Neuronal stem cell (in vitro differentiated cells): Measurements from ENCODE around the gene ERC1.
A peak's percentile ranks its signal among the peaks of the same experiment; 100 is the strongest.

Experiments
- DNase-seq: peaks from one replicate; pipeline ENCODE4 v3.0.0-alpha.2; 2013; ENCODE audit warnings: low spot score
- H2AFZ ChIP-seq: one replicate; pipeline ENCODE4 v1.6.1; 2013; ENCODE audit warnings: mild to moderate bottlenecking, low read length, inconsistent platforms
- H2AK5ac ChIP-seq: 2 replicates; pipeline ENCODE4 v1.6.1; 2013; ENCODE audit warnings: low read depth, mild to moderate bottlenecking, inconsistent platforms, low read length, moderate library complexity, mixed read lengths
- H2BK120ac ChIP-seq: 2 replicates; pipeline ENCODE4 v1.6.1; 2013; ENCODE audit warnings: low read depth, mild to moderate bottlenecking, inconsistent platforms, low read length, moderate library complexity, mixed read lengths
- H2BK12ac ChIP-seq: one replicate; pipeline ENCODE4 v1.6.1; 2013; ENCODE audit warnings: low read length, inconsistent platforms
- H2BK15ac ChIP-seq: 2 replicates; pipeline ENCODE4 v1.6.1; 2013; ENCODE audit warnings: mild to moderate bottlenecking, low read length, inconsistent platforms, mixed read lengths
- H2BK5ac ChIP-seq: one replicate; pipeline ENCODE4 v1.6.1; 2013; ENCODE audit warnings: inconsistent platforms, mild to moderate bottlenecking, low read length, moderate library complexity
- H3K14ac ChIP-seq: one replicate; pipeline ENCODE4 v1.6.1; 2013; ENCODE audit warnings: low read length, inconsistent platforms
- H3K18ac ChIP-seq: 2 replicates; pipeline ENCODE4 v1.6.1; 2013; ENCODE audit warnings: low read length, inconsistent platforms
- H3K23ac ChIP-seq: 2 replicates; pipeline ENCODE4 v1.6.1; 2013; ENCODE audit warnings: low read depth, mild to moderate bottlenecking, mixed read lengths, low read length, inconsistent platforms; ENCODE audit not compliant: poor library complexity
- H3K27ac ChIP-seq: replicated peaks from 3 replicates; pipeline ENCODE4 v1.5.1; 2013; ENCODE audit warnings: low read length, inconsistent platforms
- H3K27me3 ChIP-seq, 3 experiments: 2 replicates each; pipeline ENCODE4 v1.6.1; 2013; ENCODE audit warnings: low read length in 3 of 3, mild to moderate bottlenecking in 2 of 3, inconsistent platforms in 1 of 3, low read depth in 1 of 3, mixed read lengths in 1 of 3, moderate library complexity in 1 of 3; ENCODE audit not compliant: control insufficient read depth in 3 of 3, insufficient read depth in 3 of 3
- H3K36me3 ChIP-seq, 2 donors: replicated peaks in 1 of 2; 2 replicates each; pipeline ENCODE4 v1.6.1; 2013; ENCODE audit warnings: low read length in 2 of 2; ENCODE audit not compliant: control insufficient read depth in 2 of 2, insufficient read depth in 2 of 2
- H3K4ac ChIP-seq: 2 replicates; pipeline ENCODE4 v1.6.1; 2013; ENCODE audit warnings: inconsistent platforms, mild to moderate bottlenecking, low read length, moderate library complexity
- H3K4me1 ChIP-seq, 2 donors: 1 replicate in 1 of 2; 2 replicates in 1 of 2; pipeline ENCODE4 v1.6.1; 2013; ENCODE audit warnings: low read length in 2 of 2, low read depth in 1 of 2; ENCODE audit not compliant: control insufficient read depth in 2 of 2, insufficient read depth in 1 of 2
- H3K4me2 ChIP-seq: one replicate; pipeline ENCODE4 v1.6.1; 2013; ENCODE audit warnings: mild to moderate bottlenecking, low read length, inconsistent platforms; ENCODE audit not compliant: insufficient read depth, poor library complexity, severe bottlenecking
- H3K4me3 ChIP-seq, 2 donors: 2 replicates each; pipeline ENCODE4 v1.5.1; 2013; ENCODE audit warnings: low read length in 2 of 2, mild to moderate bottlenecking in 2 of 2, inconsistent platforms in 1 of 2, moderate library complexity in 1 of 2
- H3K79me1 ChIP-seq: one replicate; pipeline ENCODE4 v1.6.1; 2013; ENCODE audit warnings: low read depth, mild to moderate bottlenecking, inconsistent platforms, low read length, moderate library complexity
- H3K9ac ChIP-seq: one replicate; pipeline ENCODE4 v1.6.1; 2013; ENCODE audit warnings: mild to moderate bottlenecking, low read depth, low read length, inconsistent platforms; ENCODE audit not compliant: poor library complexity
- H3K9me3 ChIP-seq, 2 donors: replicated peaks in 1 of 2; 2 replicates each; pipeline versions ENCODE3 to v1.6.1; 2013; ENCODE audit warnings: low read length in 2 of 2, mild to moderate bottlenecking in 2 of 2, inconsistent platforms in 1 of 2, low read depth in 1 of 2, mixed read lengths in 1 of 2, moderate library complexity in 1 of 2; ENCODE audit not compliant: control insufficient read depth in 2 of 2, insufficient read depth in 1 of 2
- H4K8ac ChIP-seq: one replicate; pipeline ENCODE4 v1.6.1; 2013; ENCODE audit warnings: low read depth, mild to moderate bottlenecking, inconsistent platforms, low read length, moderate library complexity
- H4K91ac ChIP-seq: one replicate; pipeline ENCODE4 v1.6.1; 2013; ENCODE audit warnings: low read length, low read depth, mild to moderate bottlenecking, inconsistent platforms; ENCODE audit not compliant: poor library complexity
- WGBS, 2 donors: extraction: QIAGEN DNeasy Blood & Tissue Kit; methylation state at CpG; one replicate each; pipeline ENCODE4 v1.1.7; 2013; ENCODE audit warnings: missing lambda C conversion rate in 2 of 2, mixed read lengths in 1 of 2; ENCODE audit not compliant: insufficient read length in 2 of 2, insufficient replicate concordance in 1 of 2; ENCODE audit errors: extremely low coverage in 2 of 2; 5-methylcytosine and 5-hydroxymethylcytosine counted together

Gene ERC1

DNA sequence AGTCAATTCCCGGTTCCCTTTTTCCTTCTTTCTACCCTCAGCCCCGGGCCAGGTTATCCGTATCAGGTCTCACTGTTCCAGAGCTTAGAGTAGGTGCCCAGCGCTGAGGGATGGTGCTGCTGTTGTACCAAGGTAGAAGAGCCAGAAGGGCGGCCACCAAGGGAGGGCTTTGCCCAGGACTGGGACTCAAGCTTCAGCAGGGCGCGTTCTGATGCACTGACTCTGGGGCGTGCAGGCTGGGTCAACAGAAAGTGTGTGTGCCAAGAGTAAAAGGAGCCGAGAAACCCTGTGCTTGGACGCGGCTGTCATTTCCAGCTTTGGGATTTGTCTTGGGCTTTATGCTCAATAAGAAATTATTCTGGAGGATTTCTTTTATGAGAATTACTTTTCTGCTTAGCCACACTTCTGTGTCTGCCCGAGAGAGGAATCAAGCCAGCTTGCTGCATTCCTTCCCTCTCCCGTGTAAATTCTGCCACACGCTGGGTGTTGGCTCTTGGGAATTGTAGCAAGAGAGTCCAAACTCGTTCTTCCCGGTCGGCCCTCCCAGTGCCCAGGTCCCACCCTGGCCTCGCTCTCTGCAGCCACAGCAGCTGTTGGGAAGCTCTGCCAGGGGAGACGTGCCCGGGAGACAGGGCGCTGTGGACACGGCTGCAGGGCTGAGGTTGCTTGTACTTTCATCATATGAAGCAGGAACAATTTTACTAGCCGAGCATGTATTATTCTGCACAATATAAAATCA is 505.3 kb downstream of the ERC1 start:
- Histone ChIP-seq H3K18ac (peak overlapping the region; percentile 75), H2BK5ac (no peak overlapping the region), H3K4ac (no peak overlapping the region), H3K27ac (no peak overlapping the region), H2BK12ac (no peak overlapping the region), H3K4me1 (peaks cover 0 to 2% of the 10 kb centered on the region in 2 donors), H3K27me3 (no peaks in the 10 kb centered on the region), H2AFZ (no peak overlapping the region), H3K9ac (peak overlapping the region; percentile 45), H2BK15ac (no peak overlapping the region), H3K36me3 (no peaks in the 10 kb centered on the region), H3K9me3 (peaks cover 13 to 14% of the 10 kb centered on the region in 2 donors), H3K79me1 (no peaks in the 10 kb centered on the region), H2AK5ac (peak overlapping the region; percentile 78), H3K4me2 (no peak overlapping the region), H4K8ac (no peak overlapping the region), H2BK120ac (no peak overlapping the region), H4K91ac (no peak overlapping the region), H3K14ac (no peak overlapping the region), H3K4me3 (no peak overlapping the region), H3K23ac (no peak overlapping the region)
- no peak for DNase-seq
- WGBS, 2 donors = no CpG with 5 or more reads among the region's 23 CpGs

DNA sequence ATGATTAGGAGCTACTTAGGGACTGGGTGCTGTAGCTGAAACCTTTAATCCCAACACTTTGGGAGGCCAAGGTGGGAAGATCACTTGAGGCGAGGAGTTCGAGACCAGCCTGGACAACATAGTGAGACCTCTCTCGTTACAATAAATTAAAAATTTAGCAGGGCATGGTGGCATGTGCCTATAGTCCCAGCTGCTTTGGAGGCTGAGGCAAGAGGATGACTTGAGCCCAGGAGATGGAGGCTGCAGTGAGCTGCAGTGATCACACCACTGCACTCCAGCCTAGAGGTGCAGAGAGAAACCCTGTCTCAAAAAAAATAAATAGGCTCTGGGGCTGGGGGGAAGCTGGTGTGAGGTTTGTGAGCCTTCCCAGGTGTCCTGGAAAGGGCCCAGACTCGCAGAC is 506.1 kb downstream of the ERC1 start:
- no peak for DNase-seq
- no peaks in the 10 kb centered on the region for H3K27me3 ChIP-seq
- no CpG with 5 or more reads among the region's 4 CpGs for WGBS, 2 donors
- no peak overlapping the region for H3K4me2 ChIP-seq
- no peak overlapping the region for H2AK5ac ChIP-seq
- H3K4ac ChIP-seq = no peak overlapping the region
- no peaks in the 10 kb centered on the region for H3K79me1 ChIP-seq
- H3K4me3 ChIP-seq = no peak overlapping the region
- H3K9me3 ChIP-seq = peaks cover 13 to 16% of the 10 kb centered on the region in 2 donors
- H3K36me3 ChIP-seq = no peaks in the 10 kb centered on the region
- H4K8ac ChIP-seq = no peak overlapping the region
- H3K14ac ChIP-seq = no peak overlapping the region
- no peak overlapping the region for H2BK12ac ChIP-seq
- H3K4me1 ChIP-seq = no peaks in the 10 kb centered on the region
- no peak overlapping the region for H2BK15ac ChIP-seq
- no peak overlapping the region for H2BK5ac ChIP-seq
- no peak overlapping the region for H2AFZ ChIP-seq
- no peak overlapping the region for H3K23ac ChIP-seq
- no peak overlapping the region for H3K27ac ChIP-seq
- H4K91ac ChIP-seq = no peak overlapping the region
- H3K9ac ChIP-seq = no peak overlapping the region
- peak overlapping the region; percentile 23 for H3K18ac ChIP-seq
- H2BK120ac ChIP-seq = no peak overlapping the region

DNA sequence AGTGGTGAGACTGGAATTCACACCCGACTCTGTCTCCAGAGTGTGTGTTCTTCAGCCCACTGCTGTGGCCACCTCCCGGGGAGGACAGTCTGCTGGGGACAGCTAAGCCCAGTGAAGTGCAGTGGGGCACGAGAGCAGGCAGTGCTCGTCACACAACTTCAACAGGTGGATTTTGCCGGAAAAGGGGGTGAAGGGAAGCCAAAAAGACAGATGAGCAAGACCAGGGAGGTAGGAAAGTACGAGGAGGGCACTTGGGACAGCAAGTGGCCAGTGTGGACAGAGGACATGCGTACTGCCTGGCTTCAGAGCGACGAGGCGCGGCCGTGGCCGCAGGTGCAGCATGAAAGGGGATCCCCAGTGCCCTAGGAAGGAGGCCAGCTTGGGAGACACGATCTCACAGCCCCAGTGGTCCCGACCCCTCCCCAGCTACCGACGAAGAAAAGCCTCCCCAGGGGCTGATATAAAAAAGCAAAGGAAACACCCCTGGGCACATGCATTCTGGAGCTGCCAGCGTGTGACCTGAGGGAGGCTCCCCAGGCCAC is 507.2 kb downstream of the ERC1 start:
- peak overlapping the region; percentile 42 for H3K4ac ChIP-seq
- no peak overlapping the region for H3K9ac ChIP-seq
- no peak overlapping the region for H3K4me2 ChIP-seq
- WGBS, 2 donors = no CpG with 5 or more reads among the region's 18 CpGs
- peak overlapping the region; percentile 3 for H4K91ac ChIP-seq
- peak overlapping the region; percentile 34 for H3K23ac ChIP-seq
- no peak overlapping the region for H3K27ac ChIP-seq
- H3K27me3 ChIP-seq = no peaks in the 10 kb centered on the region
- no peak for DNase-seq
- H3K14ac ChIP-seq = no peak overlapping the region
- no peaks in the 10 kb centered on the region for H3K4me1 ChIP-seq
- no peak overlapping the region for H3K4me3 ChIP-seq
- no peaks in the 10 kb centered on the region for H3K36me3 ChIP-seq
- no peaks in the 10 kb centered on the region for H3K79me1 ChIP-seq
- peak overlapping the region; percentile 28 for H2BK15ac ChIP-seq
- H2AFZ ChIP-seq = no peak overlapping the region
- no peak overlapping the region for H2BK5ac ChIP-seq
- peak overlapping the region; percentile 76 for H3K18ac ChIP-seq
- H2AK5ac ChIP-seq = peak overlapping the region; percentile 71
- H4K8ac ChIP-seq = no peak overlapping the region
- no peak overlapping the region for H2BK120ac ChIP-seq
- peaks cover 13 to 16% of the 10 kb centered on the region in 2 donors for H3K9me3 ChIP-seq
- no peak overlapping the region for H2BK12ac ChIP-seq

DNA sequence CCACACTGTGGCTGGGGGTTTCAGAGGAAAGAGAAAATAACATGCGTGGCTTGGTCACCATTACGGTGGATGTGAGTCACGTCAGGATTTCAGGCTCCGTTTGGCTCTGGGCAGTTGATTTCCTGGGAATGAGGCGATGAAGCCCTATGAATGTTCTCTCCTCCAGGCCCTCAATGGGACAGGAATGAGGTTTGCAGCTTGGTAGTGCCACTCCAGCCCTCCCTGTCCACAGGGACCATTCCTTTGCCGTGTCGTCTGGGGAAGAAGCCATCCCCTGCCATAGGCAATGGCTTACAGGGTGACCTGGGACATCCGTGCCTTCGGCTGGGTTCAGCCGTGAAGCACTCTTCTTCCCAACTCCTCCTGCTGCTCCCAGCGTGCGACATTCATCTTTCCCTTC is 508.3 kb downstream of the ERC1 start:
- peak overlapping the region; percentile 87 for H3K14ac ChIP-seq
- peak overlapping the region; percentile 58 for H2AK5ac ChIP-seq

More for the DNA sequence above, 508.3 kb downstream of the ERC1 start:
- H3K4ac ChIP-seq = no peak overlapping the region
- no peak for DNase-seq
- peak overlapping the region; percentile 51 for H2BK120ac ChIP-seq
- no peak overlapping the region for H3K27ac ChIP-seq
- H3K27me3 ChIP-seq = no peaks in the 10 kb centered on the region
- H3K23ac ChIP-seq = no peak overlapping the region
- peak overlapping the region; percentile 5 for H4K91ac ChIP-seq
- no peaks in the 10 kb centered on the region for H3K79me1 ChIP-seq
- H2BK5ac ChIP-seq = no peak overlapping the region
- H4K8ac ChIP-seq = no peak overlapping the region
- H3K9ac ChIP-seq = no peak overlapping the region
- H3K9me3 ChIP-seq = peaks cover 13 to 16% of the 10 kb centered on the region in 2 donors
- H3K18ac ChIP-seq = peak overlapping the region; percentile 44
- WGBS, 2 donors = no CpG with 5 or more reads among the region's 12 CpGs
- H2BK12ac ChIP-seq = peak overlapping the region; percentile 47
- no peak overlapping the region for H2AFZ ChIP-seq
- peak overlapping the region; percentile 28 for H2BK15ac ChIP-seq
- no peaks in the 10 kb centered on the region for H3K36me3 ChIP-seq
- no peak overlapping the region for H3K4me3 ChIP-seq
- no peak overlapping the region for H3K4me2 ChIP-seq
- H3K4me1 ChIP-seq = no peaks in the 10 kb centered on the region
